Heart right ventricle (tissue), 16 donors: ENCODE data around the gene RNF181. TPM values are rescaled to one million over a fixed set of nuclear protein-coding genes. Genes with fewer than 3 reads are reported as not detected.

Source experiments
- ATAC-seq, 8 donors: fragments of 200-7000 bp; cut with Tn5 transposase; one replicate each; pipeline ENCODE4 v1.9.1; 2020; ENCODE audit warnings: mild to moderate bottlenecking in 8 of 8, moderate library complexity in 8 of 8, moderate number of reproducible peaks in 1 of 8
- DNase-seq, 2 donors: peaks; one replicate each; pipeline ENCODE4 v3.0.0-alpha.2; 2020
- H3K27ac ChIP-seq, 10 donors: fragments of 200-600 bp; sonication (generic) in 2 of 10; one replicate each; pipeline versions ENCODE4 v1.5.0 to v1.8.0; 2020 to 2022; ENCODE audit warnings: mild to moderate bottlenecking in 3 of 10
- H3K27me3 ChIP-seq, 7 donors: fragments of 200-600 bp; one replicate each; pipeline ENCODE4 v1.8.0; 2021 to 2022; ENCODE audit warnings: mild to moderate bottlenecking in 2 of 7
- H3K36me3 ChIP-seq, 9 donors: fragments of 200-600 bp; sonication (generic) in 1 of 9; one replicate each; pipeline versions ENCODE4 v1.5.0 to v1.8.0; 2020 to 2022; ENCODE audit warnings: mild to moderate bottlenecking in 2 of 9
- H3K4me1 ChIP-seq, 9 donors: fragments of 200-600 bp; sonication (generic) in 1 of 9; one replicate each; pipeline versions ENCODE4 v1.5.0 to v1.8.0; 2020 to 2022; ENCODE audit warnings: mild to moderate bottlenecking in 4 of 9
- H3K4me3 ChIP-seq, 10 donors: fragments of 200-600 bp; sonication (generic) in 2 of 10; one replicate each; pipeline versions ENCODE4 v1.5.0 to v1.8.0; 2020 to 2022; ENCODE audit warnings: mild to moderate bottlenecking in 7 of 10, moderate library complexity in 2 of 10
- H3K9me3 ChIP-seq, 11 donors: fragments of 200-600 bp in 10 of 11; sonication (generic) in 2 of 11; one replicate each; pipeline versions ENCODE4 v1.5.0 to v1.8.0; 2013 to 2022; ENCODE audit warnings: mild to moderate bottlenecking in 2 of 11, control low read depth in 1 of 11, moderate library complexity in 1 of 11
- WGBS, 2 donors: extraction: QIAGEN DNeasy Blood & Tissue Kit; methylation state at CpG; one replicate each; pipeline ENCODE4 v1.1.7; 2013; ENCODE audit warnings: inconsistent platforms in 1 of 2; 5-methylcytosine and 5-hydroxymethylcytosine counted together
- intact Hi-C, 10 donors: fragments of 100-400 bp; cut with DNase I; formaldehyde crosslinking; loops; one replicate each; pipeline versions ENCODE4 v1.11.1 to v1.14.2; 2022
- polyA plus RNA-seq, 2 donors: library from polyadenylated mRNA; stranded (reverse); fragments of 200-250 nt; gene quantifications; one replicate each; pipeline ENCODE4 v1.2.3, GENCODE V29; 2013
- total RNA-seq, 10 donors: library from RNA; stranded (reverse); fragmentation: NEBNext Ultra II Directional in 3 of 10; extraction: Animal tissue kit (Norgen Biotek cat#: 25700) in 3 of 10; gene quantifications; one replicate each; pipeline versions ENCODE4 v1.2.1 to v1.2.4, GENCODE V29; 2021 to 2023
- TF ChIP-seq, protein P1 (sequence below), 9 donors: fragments of 200-600 bp; sonication (generic) in 2 of 9; IDR thresholded peaks; one replicate each; pipeline versions ENCODE4 v1.5.0 to v1.8.0; 2021 to 2022; ENCODE audit warnings: antibody characterized with exemption in 9 of 9, mild to moderate bottlenecking in 5 of 9, moderate library complexity in 1 of 9
- donor health status: Arrhythmogenic right ventricular cardiomyopathy.
- donor health status: ischemic (EF 13 %, LVEDD 7.1; RV severe dilation, severe dysfunction).
- donor health status: healthy with polysubstance abuse.
- donor health status: DM: no; HTN: yes; CAD: no.
- donor health status: DM: no; HTN: no; CAD: no.
- donor health status: ischemic (EF 25% LVEDD 6.9; RV normal size, moderate dysfunction).
- donor health status: ischemic (EF 25% LVEDD 5.7; RV mildly dilated, moderate dysfunction).
- donor health status: healthy.
- donor health status: DM: yes; HTN: yes; CAD: no.
- donor health status: Ischemic cardiomyopathy.
- donor health status: ischemic (EF 35%, LVEDD 5.7; RV mildly dilated, moderate dysfunction).
- donor health status: nonischemic (EF 11% LVEDD 7.7; RV severe dilation, severe dysfunction).
- donor health status: DM: yes; HTN: yes; CAD: no.
- donor health status: PGD.
- donor health status: ischemic (EF 29% LVEDD 5.4; RV normal size, mild dysfunction).
- donor health status: nonischemic (EF 23%, LVEDD 6.1; RV moderate dilation, normal function).

The RNF181 gene
- total and polyA plus RNA-seq, 12 donors = 74.7 to 282 (median 84.2) TPM

DNA sequence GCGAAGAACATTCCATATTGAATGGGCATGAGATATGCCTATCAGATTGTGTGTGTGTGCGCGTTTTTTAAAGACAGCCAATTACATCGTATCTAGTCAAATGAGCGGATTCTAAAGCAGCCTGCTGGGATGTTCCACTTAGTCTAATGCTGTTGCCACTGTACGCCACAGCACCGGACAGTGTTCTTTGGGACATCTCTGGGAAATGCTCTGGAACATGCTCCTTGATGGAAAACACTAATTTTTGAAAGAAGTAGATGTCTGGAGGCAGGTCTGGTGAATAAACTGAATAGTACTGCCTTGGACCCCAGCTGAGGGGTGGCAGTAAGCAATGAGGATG, 10.5 kb downstream of the RNF181 start:
- Histone ChIP-seq H3K4me1 (peaks cover 6 to 90% (median 65%) of the 10 kb centered on the region in 9 donors), H3K9me3 (no peaks in the 10 kb centered on the region), H3K27me3 (no peaks in the 10 kb centered on the region), H3K36me3 (peaks cover 0 to 42% (median under 1%) of the 10 kb centered on the region in 9 donors), H3K4me3 (no peak overlapping the region), H3K27ac (peak overlapping the region in 8 of 10 donors; percentile 30 to 94 (median 86))
- intact Hi-C loops = no loop called here
- WGBS, 2 donors = 78% methylated on average over 7 of the region's 7 CpGs
- ATAC-seq (no peak), DNase-seq (no peak)
- TF ChIP-seq, protein P1, sequence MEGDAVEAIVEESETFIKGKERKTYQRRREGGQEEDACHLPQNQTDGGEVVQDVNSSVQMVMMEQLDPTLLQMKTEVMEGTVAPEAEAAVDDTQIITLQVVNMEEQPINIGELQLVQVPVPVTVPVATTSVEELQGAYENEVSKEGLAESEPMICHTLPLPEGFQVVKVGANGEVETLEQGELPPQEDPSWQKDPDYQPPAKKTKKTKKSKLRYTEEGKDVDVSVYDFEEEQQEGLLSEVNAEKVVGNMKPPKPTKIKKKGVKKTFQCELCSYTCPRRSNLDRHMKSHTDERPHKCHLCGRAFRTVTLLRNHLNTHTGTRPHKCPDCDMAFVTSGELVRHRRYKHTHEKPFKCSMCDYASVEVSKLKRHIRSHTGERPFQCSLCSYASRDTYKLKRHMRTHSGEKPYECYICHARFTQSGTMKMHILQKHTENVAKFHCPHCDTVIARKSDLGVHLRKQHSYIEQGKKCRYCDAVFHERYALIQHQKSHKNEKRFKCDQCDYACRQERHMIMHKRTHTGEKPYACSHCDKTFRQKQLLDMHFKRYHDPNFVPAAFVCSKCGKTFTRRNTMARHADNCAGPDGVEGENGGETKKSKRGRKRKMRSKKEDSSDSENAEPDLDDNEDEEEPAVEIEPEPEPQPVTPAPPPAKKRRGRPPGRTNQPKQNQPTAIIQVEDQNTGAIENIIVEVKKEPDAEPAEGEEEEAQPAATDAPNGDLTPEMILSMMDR (IDR thresholded peaks at IDR 0.05) = no peak

DNA sequence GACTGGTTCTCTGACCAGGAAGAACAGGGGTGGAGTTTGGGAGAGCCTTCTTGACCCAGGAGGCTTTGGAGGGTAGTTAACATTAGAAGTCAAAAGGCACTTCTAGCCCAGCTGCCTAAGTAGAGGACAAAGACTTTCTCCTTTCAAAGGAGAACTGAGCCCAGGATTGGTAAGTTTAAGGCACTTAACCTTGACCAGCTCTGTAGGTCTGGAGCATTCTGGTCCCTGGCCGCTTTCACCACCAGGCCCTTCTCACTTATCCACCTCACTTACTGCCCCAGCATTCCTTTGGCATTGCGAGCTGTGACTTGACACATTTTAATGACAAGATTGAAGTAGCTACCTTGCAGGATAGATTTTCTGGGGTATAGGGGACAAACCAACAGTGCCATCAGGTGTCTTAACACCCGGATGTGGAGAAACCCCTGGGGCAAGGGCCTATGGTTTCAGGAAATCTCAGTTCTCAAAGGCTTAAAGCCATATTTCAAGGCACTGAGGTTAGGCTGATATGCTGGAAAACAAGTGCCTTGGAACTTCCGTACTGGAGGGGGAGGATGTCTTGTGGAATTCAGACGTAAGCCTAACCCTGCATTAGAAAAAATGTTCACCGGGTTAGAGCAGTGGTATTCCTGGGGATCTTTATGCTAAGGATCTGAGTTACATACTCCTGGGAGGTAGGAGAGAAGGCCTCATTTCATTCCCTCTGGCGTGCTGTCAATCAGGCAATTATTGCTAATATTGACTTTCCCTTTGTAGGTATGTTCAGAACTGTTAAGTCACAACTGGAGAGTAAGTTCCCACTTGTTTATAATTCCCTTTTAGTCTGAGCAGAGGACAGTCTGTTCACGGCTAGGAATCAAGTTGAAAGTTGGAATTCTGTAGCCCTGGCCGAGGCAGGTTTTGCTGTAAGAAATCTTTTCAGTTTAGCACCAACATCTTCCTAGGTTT, 12.0 kb downstream of the RNF181 start:
- Histone ChIP-seq H3K4me1 (peaks cover 6 to 89% (median 60%) of the 10 kb centered on the region in 9 donors), H3K27me3 (no peaks in the 10 kb centered on the region), H3K27ac (peak overlapping the region; percentile 36 to 94 (median 80)), H3K36me3 (peaks cover 0 to 42% (median 0%) of the 10 kb centered on the region in 9 donors), H3K4me3 (no peak overlapping the region), H3K9me3 (no peaks in the 10 kb centered on the region)
- no peak for ATAC-seq
- 58 to 63% methylated on average over 9 of the region's 9 CpGs for WGBS, 2 donors
- TF ChIP-seq, protein P1 (IDR thresholded peaks at IDR 0.05) = no peak
- no peak for DNase-seq
- intact Hi-C loops = no loop called here

DNA sequence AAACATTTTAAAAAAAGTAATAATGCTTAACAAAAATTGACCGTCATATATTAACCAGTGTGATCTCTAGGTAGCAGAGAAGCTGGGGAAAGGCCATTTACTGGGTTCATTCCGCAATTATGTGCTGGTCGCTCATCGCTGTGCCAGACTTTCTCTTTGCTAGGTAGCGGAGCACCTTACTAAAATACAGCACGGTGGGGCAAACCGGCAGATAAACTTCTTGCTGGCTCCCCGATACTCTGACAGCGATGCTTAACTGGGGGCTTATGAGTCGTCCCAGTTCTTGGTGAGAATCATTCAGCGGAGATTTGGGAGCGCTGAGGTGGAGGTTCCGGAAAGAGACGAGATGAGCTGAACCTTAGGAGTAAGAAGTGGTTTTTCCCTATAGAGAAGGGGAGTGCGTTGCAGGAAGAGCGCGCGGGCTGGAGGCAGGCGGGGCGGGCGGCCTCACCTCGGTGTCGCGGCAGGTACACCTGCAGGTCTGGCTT, 15.7 kb downstream of the RNF181 start:
- TF ChIP-seq, protein P1 (IDR thresholded peaks at IDR 0.05) = no peak
- no peak for DNase-seq
- Histone ChIP-seq H3K9me3 (no peaks in the 10 kb centered on the region), H3K4me3 (peak overlapping the region; percentile 69 to 98 (median 88)), H3K36me3 (peaks cover 0 to 34% (median 0%) of the 10 kb centered on the region in 9 donors), H3K27ac (peak overlapping the region; percentile 57 to 94 (median 90)), H3K4me1 (peaks cover 5 to 66% (median 36%) of the 10 kb centered on the region in 9 donors), H3K27me3 (no peaks in the 10 kb centered on the region)
- 7 to 8% methylated on average over 24 of the region's 24 CpGs for WGBS, 2 donors
- intact Hi-C loops = loop anchor here in 2 of 10 donors (5.0 to 10.0 kb wide), 2 partner anchors 46 to 49 kb away; partner anchors contain the start of gene GGCX (in 2 of the 2)
- peak in 2 of 8 donors; percentile 0 for ATAC-seq
